ENCODE data around the gene FBXO15.
A peak's percentile ranks its signal among the peaks of the same experiment; 100 is the strongest.

The FBXO15 gene

GRCh38 chr18:74108460-74108859, 39.2 kb downstream of the FBXO15 start:
- no peak for DNase-seq
- no peak for ATAC-seq
- Mint-ChIP-seq H3K4me3 (no peak overlapping the region), H3K4me1 (peaks cover 28% of the 10 kb centered on the region), H3K27ac (no peak overlapping the region), H3K27me3 (no peaks in the 10 kb centered on the region), H3K9me3 (peaks cover 20 to 42% of the 10 kb centered on the region in 2 donors)

GRCh38 chr18:74097803-74098202, 49.8 kb downstream of the FBXO15 start:
- H3K4me3 Mint-ChIP-seq, result no peak overlapping the region
- H3K27ac Mint-ChIP-seq, result no peak overlapping the region
- ATAC-seq, result no peak
- peaks cover 12% of the 10 kb centered on the region for H3K4me1 Mint-ChIP-seq
- H3K27me3 Mint-ChIP-seq, result no peaks in the 10 kb centered on the region
- DNase-seq, result no peak
- peaks cover 31 to 33% of the 10 kb centered on the region in 2 donors for H3K9me3 Mint-ChIP-seq

GRCh38 chr18:74092922-74093321, 54.7 kb downstream of the FBXO15 start:
- no peak overlapping the region for H3K4me3 Mint-ChIP-seq
- peaks cover 21% of the 10 kb centered on the region for H3K4me1 Mint-ChIP-seq
- H3K27me3 Mint-ChIP-seq, result peaks cover 21% of the 10 kb centered on the region
- H3K9me3 Mint-ChIP-seq, result peaks cover 19 to 43% of the 10 kb centered on the region in 2 donors
- no peak for DNase-seq
- no peak overlapping the region for H3K27ac Mint-ChIP-seq
- no peak for ATAC-seq

- no peak for DNase-seq
- Mint-ChIP-seq H3K4me1 (peaks cover 29% of the 10 kb centered on the region), H3K4me3 (no peak overlapping the region), H3K27me3 (no peaks in the 10 kb centered on the region), H3K9me3 (peaks cover 0 to 16% of the 10 kb centered on the region in 2 donors), H3K27ac (no peak overlapping the region)
- ATAC-seq, result no peak
Observed at GRCh38 chr18:74084184-74084855, 63.3 kb downstream of the FBXO15 start.

- H3K4me3 Mint-ChIP-seq, result peak overlapping the region; percentile 80 to 89
- peaks cover 0 to 8% of the 10 kb centered on the region in 2 donors for H3K9me3 Mint-ChIP-seq
- ATAC-seq (no peak), DNase-seq (no peak)
- H3K27me3 Mint-ChIP-seq, result no peaks in the 10 kb centered on the region
- peaks cover 29% of the 10 kb centered on the region for H3K4me1 Mint-ChIP-seq
- H3K27ac Mint-ChIP-seq, result peak overlapping the region; percentile 95 to 99
Observed at GRCh38 chr18:74083557-74083952, 64.1 kb downstream of the FBXO15 start.

- Mint-ChIP-seq H3K4me3 (peak overlapping the region; percentile 80 to 89), H3K27ac (peak overlapping the region; percentile 95 to 99), H3K9me3 (peaks cover 0 to 2% of the 10 kb centered on the region in 2 donors), H3K4me1 (peaks cover 29% of the 10 kb centered on the region), H3K27me3 (no peaks in the 10 kb centered on the region)
- DNase-seq, result peak; percentile 24 to 41
- ATAC-seq, result peak; percentile 59
Observed at GRCh38 chr18:74082742-74083556, 64.7 kb downstream of the FBXO15 start.

GRCh38 chr18:74081966-74082741, 65.5 kb downstream of the FBXO15 start:
- H3K27ac Mint-ChIP-seq, result peak overlapping the region; percentile 95 to 99
- no peaks in the 10 kb centered on the region for H3K27me3 Mint-ChIP-seq
- DNase-seq, result peak; percentile 69 to 83
- ATAC-seq, result peak; percentile 98
- no peaks in the 10 kb centered on the region for H3K9me3 Mint-ChIP-seq
- H3K4me3 Mint-ChIP-seq, result peak overlapping the region; percentile 80 to 89
- H3K4me1 Mint-ChIP-seq, result peaks cover 29% of the 10 kb centered on the region

GRCh38 chr18:74078257-74078656, 69.4 kb downstream of the FBXO15 start:
- Mint-ChIP-seq H3K4me1 (peaks cover 15% of the 10 kb centered on the region), H3K27ac (peak overlapping the region in 1 of 2 donors; percentile 29)
- no peak for ATAC-seq

GRCh38 chr18:74074668-74075564, 72.7 kb downstream of the FBXO15 start:
- Mint-ChIP-seq H3K27me3 (no peaks in the 10 kb centered on the region), H3K27ac (no peak overlapping the region), H3K4me3 (no peak overlapping the region), H3K9me3 (no peaks in the 10 kb centered on the region), H3K4me1 (no peaks in the 10 kb centered on the region)
- DNase-seq (no peak), ATAC-seq (no peak)

More at GRCh38 chr18:74078257-74078656, 69.4 kb downstream of the FBXO15 start:
- no peak for DNase-seq
- H3K27me3 Mint-ChIP-seq, result no peaks in the 10 kb centered on the region
- H3K4me3 Mint-ChIP-seq, result no peak overlapping the region
- no peaks in the 10 kb centered on the region for H3K9me3 Mint-ChIP-seq

GRCh38 chr18:74073957-74074667, 73.5 kb downstream of the FBXO15 start:
- Mint-ChIP-seq H3K27ac (no peak overlapping the region), H3K4me1 (no peaks in the 10 kb centered on the region), H3K4me3 (no peak overlapping the region), H3K9me3 (no peaks in the 10 kb centered on the region), H3K27me3 (no peaks in the 10 kb centered on the region)
- DNase-seq (no peak), ATAC-seq (no peak)

- Mint-ChIP-seq H3K4me3 (no peak overlapping the region), H3K9me3 (peaks cover 0 to 6% of the 10 kb centered on the region in 2 donors), H3K4me1 (peaks cover 27% of the 10 kb centered on the region), H3K27me3 (peaks cover 10% of the 10 kb centered on the region), H3K27ac (no peak overlapping the region)
- DNase-seq (no peak), ATAC-seq (no peak)
Observed at GRCh38 chr18:74069178-74070050, 78.2 kb downstream of the FBXO15 start.

- H3K27me3 Mint-ChIP-seq, result peaks cover 10% of the 10 kb centered on the region
Observed at GRCh38 chr18:74068296-74068695, 79.3 kb downstream of the FBXO15 start.

GRCh38 chr18:74066018-74066417, 81.6 kb downstream of the FBXO15 start:
- DNase-seq, result peak in 1 of 2 donors; percentile 26
- H3K4me3 Mint-ChIP-seq, result peak overlapping the region; percentile 62 to 83
- peaks cover 0 to 6% of the 10 kb centered on the region in 2 donors for H3K9me3 Mint-ChIP-seq
- peak overlapping the region; percentile 75 to 87 for H3K27ac Mint-ChIP-seq
- H3K27me3 Mint-ChIP-seq, result peaks cover 10% of the 10 kb centered on the region
- H3K4me1 Mint-ChIP-seq, result peaks cover 51% of the 10 kb centered on the region
- ATAC-seq, result peak; percentile 41

More at GRCh38 chr18:74068296-74068695, 79.3 kb downstream of the FBXO15 start:
- Mint-ChIP-seq H3K9me3 (peaks cover 0 to 6% of the 10 kb centered on the region in 2 donors), H3K4me1 (peaks cover 38% of the 10 kb centered on the region), H3K4me3 (no peak overlapping the region), H3K27ac (no peak overlapping the region)
- no peak for ATAC-seq
- no peak for DNase-seq
